ENCODE measurements around the gene PRKCA.

- TF ChIP-seq POLR2A (IDR thresholded peaks at IDR 0.05) (no peak), CTCF (IDR thresholded peaks at IDR 0.05) (no peak), POLR2AphosphoS5 (IDR thresholded peaks at IDR 0.05) (no peak), EP300 (IDR thresholded peaks at IDR 0.05) (no peak)
Observed at GRCh38 chr17:66855204-66855603, 552.8 kb downstream of the PRKCA start.

Measured in gastroesophageal sphincter (tissue), 3 donors.